GM12865 (cell line): ENCODE measurements around the gene ZC3H10.
"Not testable (repeated sequence)": the region's sequence is repeated elsewhere in the genome, so short reads cannot be mapped to it uniquely, and the experiment has no call there.

ENCODE experiments used
- DNase-seq: peaks from one replicate; pipeline ENCODE4 v3.0.0; 2010; ENCODE audit warnings: low read depth
- H3K4me3 ChIP-seq: 2 replicates; pipeline ENCODE4 v1.5.1; 2011; ENCODE audit warnings: mild to moderate bottlenecking, low read depth, low read length, control low read depth
- CTCF ChIP-seq: IDR thresholded peaks from 2 replicates; pipeline ENCODE4 v1.5.1; 2011; ENCODE audit warnings: low read length, control low read depth, low read depth, inconsistent platforms; ENCODE audit not compliant: insufficient read depth; ENCODE audit errors: missing control alignments

Gene ZC3H10

GRCh38 chr12:56154818-56155217 lies 36.8 kb downstream of the ZC3H10 start:
- H3K4me3 ChIP-seq: no peak overlapping the region
- no peak for TF ChIP-seq CTCF
- no peak for DNase-seq

- no peak for TF ChIP-seq CTCF
- no peak overlapping the region for H3K4me3 ChIP-seq
- DNase-seq: no peak
These were observed 37.3 kb downstream of the ZC3H10 start for GRCh38 chr12:56155256-56155845.

GRCh38 chr12:56156464-56157200 lies 38.6 kb downstream of the ZC3H10 start:
- peak overlapping the region; percentile 80 for H3K4me3 ChIP-seq

GRCh38 chr12:56157201-56158028 lies 39.3 kb downstream of the ZC3H10 start:
- peak; percentile 62 for TF ChIP-seq CTCF
- H3K4me3 ChIP-seq: peak overlapping the region; percentile 80
- peak; percentile 86 for DNase-seq

More at GRCh38 chr12:56156464-56157200, 38.6 kb downstream of the ZC3H10 start:
- DNase-seq: not testable (repeated sequence)

DNA sequence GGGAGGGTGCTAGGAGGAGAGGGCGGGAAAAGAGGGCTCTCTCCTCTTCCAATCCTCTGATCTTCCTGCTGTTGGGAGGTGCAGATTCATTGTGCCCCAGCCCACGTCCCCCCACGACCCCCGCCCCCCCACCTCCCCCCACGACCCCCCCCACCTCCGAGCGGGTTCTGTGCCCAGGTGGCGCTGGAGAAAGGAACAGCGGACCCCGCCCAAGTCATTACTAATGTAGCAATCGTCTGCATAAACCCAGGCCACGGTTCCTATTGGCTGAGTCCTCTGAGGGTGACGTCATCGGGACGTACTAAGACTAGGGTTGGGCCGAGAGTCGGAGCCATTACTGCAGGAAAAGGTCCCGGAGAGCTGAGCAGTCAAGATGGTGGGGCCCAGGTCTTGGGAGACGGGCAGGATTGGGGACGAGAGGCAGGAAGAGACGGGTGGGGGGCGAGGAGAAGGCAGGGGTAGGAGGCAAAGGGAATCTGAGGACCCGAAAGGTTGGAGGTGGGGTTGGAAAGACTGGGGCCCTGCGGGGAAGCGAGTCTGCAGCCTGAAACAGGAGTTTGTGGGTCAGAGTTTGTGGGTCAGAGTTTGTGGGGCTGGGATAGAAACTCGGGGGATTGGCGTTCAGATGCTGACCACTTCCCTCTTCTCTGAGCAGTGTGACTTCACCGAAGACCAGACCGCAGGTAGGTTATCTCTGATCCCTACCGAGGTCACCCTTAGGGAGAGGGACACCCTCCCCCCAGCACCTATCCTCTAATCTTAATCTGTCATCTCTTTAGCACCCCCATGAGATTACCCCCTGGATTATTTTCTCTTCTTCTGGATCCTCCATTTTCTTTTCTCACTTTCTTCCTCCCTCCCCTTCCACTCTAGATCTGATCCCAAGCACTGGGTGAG lies 40.2 kb downstream of the ZC3H10 start, which contains the start of gene MYL6:
TSS of gene MYL6 (plus strand) at position 331 of the 897 bp plus-strand sequence. CDS start at position 374, 43 bp downstream.
- peak within 1 kb of the TSS; percentile 80 for H3K4me3 ChIP-seq
- TF ChIP-seq CTCF: no peak
- peak; percentile 98 for DNase-seq

GRCh38 chr12:56158926-56159461 lies 40.9 kb downstream of the ZC3H10 start:
- no peak for TF ChIP-seq CTCF
- H3K4me3 ChIP-seq: peak overlapping the region; percentile 80
- peak; percentile 59 for DNase-seq
